ENCODE measurements around the gene WDR93.

GRCh38 chr15:89677381-89677780 is 13.2 kb upstream of the WDR93 start:
- no peak for TF ChIP-seq CTCF (IDR thresholded peaks at IDR 0.05 in 4 of 5, conservative IDR thresholded peaks at IDR 0.05 in 1 of 5)
- TF ChIP-seq POLR2A (IDR thresholded peaks at IDR 0.05) = no peak
